NCI-H2227 treated with DMSO at 0.1 percent for 48 hours (cell line): ENCODE results near the gene DLEC1.
"Not testable (repeated sequence)": the region's sequence is repeated elsewhere in the genome, so short reads cannot be mapped to it uniquely, and the experiment has no call there.

Experiments
- DNase-seq: peaks from one replicate; lab custom pipeline; 2025; lab: John Stamatoyannopoulos, UW

DLEC1 gene

GRCh38 chr3:38157117-38157516 lies 118.1 kb downstream of the DLEC1 start:
- no peak for DNase-seq

DNA sequence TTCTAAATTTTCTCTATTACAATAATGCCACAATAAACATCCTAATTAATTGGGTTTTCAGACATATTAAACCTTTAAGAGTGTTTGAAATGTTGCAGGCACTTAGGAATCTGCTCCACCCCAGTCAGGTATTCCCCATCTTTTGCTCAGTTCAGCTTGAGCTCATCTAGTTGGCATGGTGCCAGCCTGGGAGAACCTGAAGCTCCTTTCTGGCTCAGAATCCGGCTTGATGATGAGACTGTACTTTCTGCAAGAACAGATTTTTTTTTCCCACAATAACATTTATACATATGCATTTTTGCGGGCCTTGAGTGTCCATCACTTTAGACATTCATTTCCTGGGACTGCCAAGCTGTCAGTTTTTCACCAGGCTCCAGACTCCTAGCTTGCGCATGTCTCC lies 118.6 kb downstream of the DLEC1 start:
- DNase-seq = peak; percentile 32

- no peak for DNase-seq
These were observed 119.5 kb downstream of the DLEC1 start for GRCh38 chr3:38158472-38158871.

- DNase-seq = not testable (repeated sequence)
These were observed 121.7 kb downstream of the DLEC1 start for GRCh38 chr3:38160704-38161103.

DNA sequence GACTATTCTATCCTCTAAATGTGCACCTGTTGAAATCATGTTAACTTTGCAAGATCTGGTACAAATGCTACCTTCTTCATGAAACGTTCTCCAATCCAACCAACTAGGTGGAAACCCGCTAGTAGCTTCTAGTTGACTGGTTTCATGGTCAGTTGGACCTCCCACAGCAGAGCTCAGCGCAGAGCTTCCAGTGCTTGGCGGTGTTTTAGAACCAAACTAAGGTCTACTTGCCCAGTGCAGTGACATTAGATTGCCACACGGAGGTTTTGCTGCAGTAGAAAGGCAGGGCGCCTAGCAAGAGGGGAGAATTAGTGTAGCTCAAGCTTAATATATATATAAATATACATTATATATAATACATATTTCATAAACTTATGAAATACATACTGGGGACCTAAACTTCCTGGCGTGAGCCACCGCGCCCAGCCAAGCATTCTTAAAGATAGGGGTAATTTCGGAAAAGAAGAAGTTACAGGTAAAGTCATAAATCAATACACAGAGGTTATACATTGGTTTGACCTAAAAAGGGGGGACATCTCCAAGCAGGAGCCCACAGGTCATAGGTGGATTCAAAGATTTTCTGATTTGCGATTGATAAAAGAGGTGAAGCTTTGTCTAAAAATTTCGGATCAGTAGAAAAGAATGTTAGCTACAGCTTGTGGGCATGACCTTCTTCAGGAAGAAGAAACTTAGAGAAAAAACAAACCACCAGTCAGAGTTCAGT lies 124.3 kb downstream of the DLEC1 start:
- no peak for DNase-seq

- no peak for DNase-seq
These were observed 125.0 kb downstream of the DLEC1 start for GRCh38 chr3:38163841-38164642.

DNA sequence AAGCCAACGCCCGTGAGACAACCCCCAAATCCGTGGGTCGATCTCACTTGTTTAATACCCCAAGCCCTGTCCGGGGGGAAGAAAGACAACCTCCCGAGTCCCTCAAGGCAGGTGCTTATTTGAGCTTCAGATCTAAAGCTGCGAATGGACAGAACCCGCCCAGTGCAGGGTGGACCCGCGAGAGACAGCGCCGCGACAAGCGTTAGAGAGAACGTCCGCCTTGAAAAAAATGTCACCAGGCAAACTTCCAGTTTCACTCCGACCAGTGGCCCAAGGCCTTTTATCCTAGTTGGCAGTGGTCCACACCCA lies 125.6 kb downstream of the DLEC1 start:
- no peak for DNase-seq

DNA sequence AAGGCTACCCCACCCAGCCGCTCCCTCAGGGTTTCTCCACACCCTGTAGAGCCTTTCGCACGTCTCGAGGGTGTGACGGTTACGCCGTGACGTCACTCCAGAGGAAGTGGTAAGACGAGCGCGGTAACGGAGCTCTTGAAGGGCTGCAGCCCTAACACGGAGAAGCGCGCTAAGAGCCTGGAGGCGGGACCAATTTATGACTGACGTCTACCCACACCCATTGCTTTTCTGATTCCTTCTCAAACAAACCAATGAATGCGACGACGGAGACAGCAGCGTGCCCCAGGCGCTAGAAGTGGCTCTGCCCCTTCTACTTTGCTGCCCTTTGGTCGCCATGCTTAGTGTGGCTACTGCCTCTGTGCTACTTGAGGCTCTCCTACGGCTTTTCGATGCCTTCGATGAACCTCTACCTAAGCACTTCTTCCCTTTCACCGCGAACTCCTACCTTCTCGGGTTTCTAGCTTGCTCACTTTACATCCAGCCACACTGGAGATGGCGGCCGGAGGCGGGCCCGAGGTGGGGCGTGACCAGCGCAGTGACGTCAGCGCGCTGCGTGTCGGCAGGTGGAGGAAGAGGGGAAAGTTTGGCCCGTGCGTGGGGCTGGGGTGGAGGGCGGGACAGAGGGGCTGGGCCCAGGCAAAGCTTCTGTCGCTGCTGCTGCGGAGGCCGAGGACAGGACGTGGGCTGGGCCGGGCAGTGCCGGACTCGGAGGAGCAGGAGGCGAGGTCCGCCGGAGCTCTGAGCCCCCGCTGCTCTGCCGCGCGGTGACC lies 126.1 kb downstream of the DLEC1 start, which contains the start of gene OXSR1:
Gene OXSR1, plus strand, starts transcription at position 586 of the 770 bp plus-strand sequence. CDS start 340 bp downstream, outside the sequence.
- DNase-seq = peak; percentile 98

- peak; percentile 32 for DNase-seq
These were observed 126.8 kb downstream of the DLEC1 start for GRCh38 chr3:38165722-38166387.

DNA sequence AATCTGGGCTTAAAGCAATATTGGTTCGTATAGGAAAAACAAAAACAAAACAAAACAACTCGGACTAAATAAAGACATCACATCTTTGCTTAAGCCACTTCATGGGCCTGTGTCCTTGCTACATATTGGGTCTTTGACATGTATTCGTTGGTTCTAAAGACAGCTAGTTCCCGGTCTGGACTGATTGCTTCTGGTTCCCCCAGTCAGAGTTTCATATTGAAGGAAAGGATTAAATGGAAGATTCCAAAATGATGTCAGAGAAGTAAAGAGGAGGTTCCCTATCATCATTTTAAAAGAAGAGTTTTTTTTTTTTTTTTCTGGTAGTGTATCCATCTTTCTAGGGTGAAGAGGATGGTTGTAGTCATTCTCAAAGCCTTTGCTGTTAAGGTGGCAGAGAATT lies 128.6 kb downstream of the DLEC1 start:
- DNase-seq = no peak

DNA sequence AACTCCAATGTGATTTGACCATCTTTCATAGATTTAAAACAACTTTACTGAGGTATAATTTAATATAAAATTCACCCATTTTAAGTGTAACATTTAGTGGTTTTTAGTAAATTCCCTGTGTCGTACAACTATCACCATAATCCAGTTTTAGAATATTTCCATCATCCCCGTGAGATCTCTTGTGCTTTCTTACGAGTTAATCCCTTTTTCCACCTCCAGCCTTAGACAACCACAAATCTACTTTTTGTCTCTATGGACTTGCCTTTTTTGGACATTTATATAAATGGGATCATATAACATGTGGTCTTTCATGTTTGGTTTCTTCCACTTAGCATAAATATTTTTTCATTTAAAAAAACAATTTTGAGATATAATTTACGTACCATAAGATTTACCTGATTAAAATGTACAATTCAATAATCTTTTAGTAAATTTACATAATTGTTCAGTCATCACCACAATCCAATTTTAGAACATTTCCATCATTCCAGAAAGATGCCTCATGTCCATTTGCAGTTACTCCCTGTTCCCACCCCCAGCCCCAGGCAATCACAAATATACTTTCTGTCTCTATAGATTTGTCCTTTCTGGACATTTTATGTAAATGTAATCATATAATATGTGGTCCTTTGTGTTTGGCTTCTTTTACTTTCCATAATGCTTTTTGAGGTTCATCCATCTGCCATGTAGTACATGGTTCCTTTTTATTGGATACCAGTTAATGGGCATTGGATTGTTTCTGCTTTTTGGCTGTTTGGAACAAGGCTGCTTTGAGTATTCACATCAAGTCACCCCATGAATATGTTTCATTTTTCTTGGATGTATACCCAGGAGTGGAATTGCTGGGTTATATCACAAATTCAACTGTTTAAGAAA lies 129.4 kb downstream of the DLEC1 start:
- no peak for DNase-seq

DNA sequence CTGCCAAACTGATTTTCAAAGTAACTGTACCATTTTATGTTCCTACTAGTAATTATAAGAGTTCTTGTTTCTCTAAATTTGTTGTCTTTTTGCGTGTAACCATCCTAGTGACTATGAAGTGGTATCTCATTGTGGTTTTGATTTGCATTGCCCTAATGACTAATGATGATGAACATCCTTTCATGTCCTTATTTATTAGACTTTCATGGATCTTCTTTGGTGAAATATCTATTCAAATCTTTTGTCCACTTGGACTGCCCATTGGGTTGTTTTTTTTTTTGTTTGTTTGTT lies 130.0 kb downstream of the DLEC1 start:
- no peak for DNase-seq

GRCh38 chr3:38170722-38171121 lies 131.7 kb downstream of the DLEC1 start:
- DNase-seq = no peak

DNA sequence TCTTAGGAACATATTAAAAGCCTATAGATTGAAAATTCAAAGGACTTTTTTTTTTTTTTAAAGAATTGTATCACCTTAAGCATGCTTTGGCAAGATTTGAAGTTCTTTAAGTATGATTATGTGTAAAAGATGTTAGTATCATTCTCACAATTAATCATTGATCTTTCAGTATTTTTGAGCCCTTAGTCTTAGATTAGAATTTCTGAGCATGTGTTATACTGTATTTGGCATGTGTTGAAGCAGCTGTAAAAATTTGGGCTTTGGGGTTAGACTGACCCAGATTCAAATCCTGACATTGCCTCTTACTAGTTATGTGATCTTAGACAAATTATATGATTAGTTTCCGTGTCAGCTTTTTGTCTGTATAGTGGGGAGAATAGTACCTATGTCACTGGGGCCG lies 132.6 kb downstream of the DLEC1 start:
- no peak for DNase-seq
